H1 (cell line): Measurements from ENCODE around the gene ZNF595. TPM values are rescaled to one million over a fixed set of nuclear protein-coding genes. Genes with fewer than 3 reads are reported as not detected.

Experiments used
- polyA plus RNA-seq, 7 experiments: library from polyadenylated mRNA; depleted of rRNA in 3 of 7; stranded (reverse) in 5 of 7; unstranded in 2 of 7; fragments of >200 nt in 5 of 7; fragments of 200-250 nt in 2 of 7; gene quantifications; 1 replicate in 5 of 7; 2 replicates in 1 of 7; 4 replicates in 1 of 7; pipeline versions ENCODE4 v1.2.1 to v1.2.3, GENCODE V29; 2011 to 2013; ENCODE audit warnings: missing spikeins in 2 of 7, mixed read lengths in 2 of 7
- total RNA-seq: library from RNA; stranded (reverse); fragmentation: NEBNext Ultra II Directional; extraction: Animal tissue kit (Norgen Biotek cat#: 25700); gene quantifications from 2 replicates; pipeline ENCODE4 v1.2.1, GENCODE V29; 2021
- TF ChIP-seq, protein P1 (sequence below): fragments of 300-600 bp; sonication (generic); IDR thresholded peaks from 2 replicates; pipeline ENCODE4 v1.7.1; 2012; ENCODE audit warnings: low read length, moderate library complexity, mild to moderate bottlenecking, inconsistent platforms; ENCODE audit not compliant: insufficient replicate concordance

Gene ZNF595
- total and polyA plus RNA-seq, 2 of the 8 experiments (the other 6 are each of a cell fraction or from before 2014, with no cell fraction given): 3.3 to 22.5 TPM

DNA sequence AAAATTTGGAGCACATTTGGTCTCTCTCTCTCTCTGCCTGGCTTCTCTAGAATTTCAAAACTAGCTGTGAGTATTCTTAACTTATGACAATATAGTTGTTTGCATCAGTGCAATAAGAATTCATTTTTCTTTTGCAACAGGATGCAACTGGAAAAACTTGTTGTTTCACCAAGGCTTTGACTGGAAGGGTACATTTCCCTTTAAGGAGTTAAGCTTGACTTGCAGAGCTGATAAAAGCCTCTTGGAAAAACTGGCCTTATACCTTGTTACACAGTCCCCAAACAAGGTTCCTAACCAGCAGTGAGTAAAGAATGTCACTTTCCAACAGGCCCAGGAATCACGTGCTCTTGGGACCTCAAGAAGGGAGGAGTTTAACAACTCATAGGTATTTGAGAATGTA lies 45.3 kb downstream of the ZNF595 start (continued):
- TF ChIP-seq, protein P1, sequence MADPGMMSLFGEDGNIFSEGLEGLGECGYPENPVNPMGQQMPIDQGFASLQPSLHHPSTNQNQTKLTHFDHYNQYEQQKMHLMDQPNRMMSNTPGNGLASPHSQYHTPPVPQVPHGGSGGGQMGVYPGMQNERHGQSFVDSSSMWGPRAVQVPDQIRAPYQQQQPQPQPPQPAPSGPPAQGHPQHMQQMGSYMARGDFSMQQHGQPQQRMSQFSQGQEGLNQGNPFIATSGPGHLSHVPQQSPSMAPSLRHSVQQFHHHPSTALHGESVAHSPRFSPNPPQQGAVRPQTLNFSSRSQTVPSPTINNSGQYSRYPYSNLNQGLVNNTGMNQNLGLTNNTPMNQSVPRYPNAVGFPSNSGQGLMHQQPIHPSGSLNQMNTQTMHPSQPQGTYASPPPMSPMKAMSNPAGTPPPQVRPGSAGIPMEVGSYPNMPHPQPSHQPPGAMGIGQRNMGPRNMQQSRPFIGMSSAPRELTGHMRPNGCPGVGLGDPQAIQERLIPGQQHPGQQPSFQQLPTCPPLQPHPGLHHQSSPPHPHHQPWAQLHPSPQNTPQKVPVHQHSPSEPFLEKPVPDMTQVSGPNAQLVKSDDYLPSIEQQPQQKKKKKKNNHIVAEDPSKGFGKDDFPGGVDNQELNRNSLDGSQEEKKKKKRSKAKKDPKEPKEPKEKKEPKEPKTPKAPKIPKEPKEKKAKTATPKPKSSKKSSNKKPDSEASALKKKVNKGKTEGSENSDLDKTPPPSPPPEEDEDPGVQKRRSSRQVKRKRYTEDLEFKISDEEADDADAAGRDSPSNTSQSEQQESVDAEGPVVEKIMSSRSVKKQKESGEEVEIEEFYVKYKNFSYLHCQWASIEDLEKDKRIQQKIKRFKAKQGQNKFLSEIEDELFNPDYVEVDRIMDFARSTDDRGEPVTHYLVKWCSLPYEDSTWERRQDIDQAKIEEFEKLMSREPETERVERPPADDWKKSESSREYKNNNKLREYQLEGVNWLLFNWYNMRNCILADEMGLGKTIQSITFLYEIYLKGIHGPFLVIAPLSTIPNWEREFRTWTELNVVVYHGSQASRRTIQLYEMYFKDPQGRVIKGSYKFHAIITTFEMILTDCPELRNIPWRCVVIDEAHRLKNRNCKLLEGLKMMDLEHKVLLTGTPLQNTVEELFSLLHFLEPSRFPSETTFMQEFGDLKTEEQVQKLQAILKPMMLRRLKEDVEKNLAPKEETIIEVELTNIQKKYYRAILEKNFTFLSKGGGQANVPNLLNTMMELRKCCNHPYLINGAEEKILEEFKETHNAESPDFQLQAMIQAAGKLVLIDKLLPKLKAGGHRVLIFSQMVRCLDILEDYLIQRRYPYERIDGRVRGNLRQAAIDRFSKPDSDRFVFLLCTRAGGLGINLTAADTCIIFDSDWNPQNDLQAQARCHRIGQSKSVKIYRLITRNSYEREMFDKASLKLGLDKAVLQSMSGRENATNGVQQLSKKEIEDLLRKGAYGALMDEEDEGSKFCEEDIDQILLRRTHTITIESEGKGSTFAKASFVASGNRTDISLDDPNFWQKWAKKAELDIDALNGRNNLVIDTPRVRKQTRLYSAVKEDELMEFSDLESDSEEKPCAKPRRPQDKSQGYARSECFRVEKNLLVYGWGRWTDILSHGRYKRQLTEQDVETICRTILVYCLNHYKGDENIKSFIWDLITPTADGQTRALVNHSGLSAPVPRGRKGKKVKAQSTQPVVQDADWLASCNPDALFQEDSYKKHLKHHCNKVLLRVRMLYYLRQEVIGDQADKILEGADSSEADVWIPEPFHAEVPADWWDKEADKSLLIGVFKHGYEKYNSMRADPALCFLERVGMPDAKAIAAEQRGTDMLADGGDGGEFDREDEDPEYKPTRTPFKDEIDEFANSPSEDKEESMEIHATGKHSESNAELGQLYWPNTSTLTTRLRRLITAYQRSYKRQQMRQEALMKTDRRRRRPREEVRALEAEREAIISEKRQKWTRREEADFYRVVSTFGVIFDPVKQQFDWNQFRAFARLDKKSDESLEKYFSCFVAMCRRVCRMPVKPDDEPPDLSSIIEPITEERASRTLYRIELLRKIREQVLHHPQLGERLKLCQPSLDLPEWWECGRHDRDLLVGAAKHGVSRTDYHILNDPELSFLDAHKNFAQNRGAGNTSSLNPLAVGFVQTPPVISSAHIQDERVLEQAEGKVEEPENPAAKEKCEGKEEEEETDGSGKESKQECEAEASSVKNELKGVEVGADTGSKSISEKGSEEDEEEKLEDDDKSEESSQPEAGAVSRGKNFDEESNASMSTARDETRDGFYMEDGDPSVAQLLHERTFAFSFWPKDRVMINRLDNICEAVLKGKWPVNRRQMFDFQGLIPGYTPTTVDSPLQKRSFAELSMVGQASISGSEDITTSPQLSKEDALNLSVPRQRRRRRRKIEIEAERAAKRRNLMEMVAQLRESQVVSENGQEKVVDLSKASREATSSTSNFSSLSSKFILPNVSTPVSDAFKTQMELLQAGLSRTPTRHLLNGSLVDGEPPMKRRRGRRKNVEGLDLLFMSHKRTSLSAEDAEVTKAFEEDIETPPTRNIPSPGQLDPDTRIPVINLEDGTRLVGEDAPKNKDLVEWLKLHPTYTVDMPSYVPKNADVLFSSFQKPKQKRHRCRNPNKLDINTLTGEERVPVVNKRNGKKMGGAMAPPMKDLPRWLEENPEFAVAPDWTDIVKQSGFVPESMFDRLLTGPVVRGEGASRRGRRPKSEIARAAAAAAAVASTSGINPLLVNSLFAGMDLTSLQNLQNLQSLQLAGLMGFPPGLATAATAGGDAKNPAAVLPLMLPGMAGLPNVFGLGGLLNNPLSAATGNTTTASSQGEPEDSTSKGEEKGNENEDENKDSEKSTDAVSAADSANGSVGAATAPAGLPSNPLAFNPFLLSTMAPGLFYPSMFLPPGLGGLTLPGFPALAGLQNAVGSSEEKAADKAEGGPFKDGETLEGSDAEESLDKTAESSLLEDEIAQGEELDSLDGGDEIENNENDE: no peak
